GF-D8 (cell line): ENCODE measurements around the gene GNG7.
"Not testable (repeated sequence)": the region's sequence is repeated elsewhere in the genome, so short reads cannot be mapped to it uniquely, and the experiment has no call there.

Experiments used
- DNase-seq: peaks from one replicate; lab custom pipeline; 2025; lab: John Stamatoyannopoulos, UW

The GNG7 gene

GRCh38 chr19:2534423-2535013, 168.0 kb downstream of the GNG7 start:
- DNase-seq, result no peak

- DNase-seq, result no peak
Observed at GRCh38 chr19:2533686-2534422, 168.6 kb downstream of the GNG7 start.

GRCh38 chr19:2533072-2533425, 169.4 kb downstream of the GNG7 start:
- DNase-seq, result no peak

- no peak for DNase-seq
Observed at GRCh38 chr19:2532252-2533071, 170.0 kb downstream of the GNG7 start.

- not testable (repeated sequence) for DNase-seq
Observed at GRCh38 chr19:2529942-2530341, 172.6 kb downstream of the GNG7 start.

GRCh38 chr19:2529473-2529918, 173.0 kb downstream of the GNG7 start:
- no peak for DNase-seq

- DNase-seq, result no peak
Observed at GRCh38 chr19:2528675-2529101, 173.8 kb downstream of the GNG7 start.

GRCh38 chr19:2527686-2528085, 174.8 kb downstream of the GNG7 start:
- DNase-seq, result no peak

- no peak for DNase-seq
Observed at GRCh38 chr19:2527171-2527570, 175.3 kb downstream of the GNG7 start.

- no peak for DNase-seq
Observed at GRCh38 chr19:2524840-2525723, 177.4 kb downstream of the GNG7 start.

GRCh38 chr19:2524361-2524839, 178.1 kb downstream of the GNG7 start:
- no peak for DNase-seq

GRCh38 chr19:2523630-2524311, 178.7 kb downstream of the GNG7 start:
- DNase-seq, result no peak

GRCh38 chr19:2519482-2519881, 183.0 kb downstream of the GNG7 start:
- no peak for DNase-seq

- DNase-seq, result not testable (repeated sequence)
Observed at GRCh38 chr19:2518856-2519255, 183.6 kb downstream of the GNG7 start.

GRCh38 chr19:2517881-2518601, 184.5 kb downstream of the GNG7 start:
- DNase-seq, result no peak

- no peak for DNase-seq
Observed at GRCh38 chr19:2516727-2517126, 185.8 kb downstream of the GNG7 start.

GRCh38 chr19:2514981-2515518, 187.4 kb downstream of the GNG7 start:
- DNase-seq, result no peak

- DNase-seq, result no peak
Observed at GRCh38 chr19:2512523-2513431, 189.7 kb downstream of the GNG7 start.

GRCh38 chr19:2511991-2512390, 190.5 kb downstream of the GNG7 start:
- DNase-seq, result no peak
